A673 (cell line): ENCODE data around the gene CCDC57.

Experiments
- CTCF ChIP-seq: fragments of 300-800, 200-600 bp; sonication (generic); conservative IDR thresholded peaks from 2 replicates; pipeline ENCODE4 v1.5.1; 2017; ENCODE audit warnings: low read depth, mild to moderate bottlenecking, antibody characterized with exemption, low read length, moderate library complexity, mixed read lengths
- EZH2 ChIP-seq: fragments of 200-600 bp; sonication (generic); IDR thresholded peaks from 2 replicates; pipeline ENCODE4 v1.6.1; 2017; ENCODE audit warnings: borderline replicate concordance, low read depth, mild to moderate bottlenecking, mixed read lengths, antibody characterized with exemption, low read length; ENCODE audit not compliant: poor library complexity, severe bottlenecking

DNA sequence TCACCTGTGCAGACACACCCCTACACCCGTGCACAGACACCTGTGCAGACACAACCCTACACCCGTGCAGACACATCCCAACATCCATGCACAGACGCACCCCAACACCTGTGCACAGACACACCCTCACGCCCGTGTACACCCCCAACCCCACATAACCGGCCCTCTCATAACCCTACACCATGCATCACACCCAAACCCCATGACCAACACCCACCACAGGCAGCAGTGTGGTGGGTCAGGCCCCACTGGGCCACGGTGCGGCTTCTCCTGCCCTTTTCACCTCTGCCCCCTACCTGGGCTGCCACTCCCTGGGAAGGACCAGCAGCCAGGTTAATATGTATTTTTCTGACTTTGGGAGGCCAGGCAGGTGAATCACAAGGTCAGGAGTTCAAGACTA is 12.0 kb upstream of the CCDC57 start:
- TF ChIP-seq EZH2 (no peak), CTCF (no peak)
